Type B pancreatic cell (in vitro differentiated cells): ENCODE measurements around the gene CSTPP1. TPM values are rescaled to one million over a fixed set of nuclear protein-coding genes. Genes with fewer than 3 reads are reported as not detected.

Source experiments
- DNase-seq: peaks from one replicate; pipeline ENCODE4 v3.0.0; 2021; ENCODE audit warnings: mixed read lengths; ENCODE audit not compliant: unreplicated experiment; ENCODE audit errors: extremely low spot score
- H3K27ac Mint-ChIP-seq: 2 replicates; pipeline ENCODE4 v1.8.0; 2021; ENCODE audit warnings: mild to moderate bottlenecking, mixed read lengths
- H3K27me3 Mint-ChIP-seq: 2 replicates; pipeline ENCODE4 v1.8.0; 2021; ENCODE audit warnings: mixed read lengths
- H3K36me3 Mint-ChIP-seq: 2 replicates; pipeline ENCODE4 v1.8.0; 2021; ENCODE audit warnings: mixed read lengths
- H3K4me1 Mint-ChIP-seq: one replicate; pipeline ENCODE4 v1.8.0; 2021; ENCODE audit warnings: mixed read lengths; ENCODE audit not compliant: unreplicated experiment
- H3K4me3 Mint-ChIP-seq: 2 replicates; pipeline ENCODE4 v1.8.0; 2021; ENCODE audit warnings: mild to moderate bottlenecking, mixed read lengths
- H3K9me3 Mint-ChIP-seq: 2 replicates; pipeline ENCODE4 v1.8.0; 2021; ENCODE audit warnings: mixed read lengths
- CTCF ChIP-seq: fragments of 200-600 bp; sonication (generic); conservative IDR thresholded peaks from 2 replicates; pipeline ENCODE4 v1.5.0; 2021; ENCODE audit warnings: antibody characterized with exemption, mild to moderate bottlenecking
- total RNA-seq: library from RNA; stranded (reverse); gene quantifications from 2 replicates; pipeline ENCODE4 v1.2.1, GENCODE V29; 2021; ENCODE audit warnings: low replicate concordance

CSTPP1 gene
- total RNA-seq, 1 donor from 2014 or later = 44.4 TPM

- H3K36me3 Mint-ChIP-seq = peaks cover 15% of the 10 kb centered on the region
- no peak for TF ChIP-seq CTCF
- H3K4me1 Mint-ChIP-seq = peaks cover 4% of the 10 kb centered on the region
- DNase-seq = no peak
- no peak overlapping the region for H3K4me3 Mint-ChIP-seq
- no peak overlapping the region for H3K27ac Mint-ChIP-seq
- H3K27me3 Mint-ChIP-seq = no peaks in the 10 kb centered on the region
- no peaks in the 10 kb centered on the region for H3K9me3 Mint-ChIP-seq
Observed at GRCh38 chr11:47136921-47137320, 200.4 kb downstream of the CSTPP1 start.

GRCh38 chr11:47137476-47137875 lies 200.9 kb downstream of the CSTPP1 start:
- Mint-ChIP-seq H3K4me3 (no peak overlapping the region), H3K4me1 (peaks cover 4% of the 10 kb centered on the region), H3K9me3 (no peaks in the 10 kb centered on the region), H3K36me3 (peaks cover 15% of the 10 kb centered on the region), H3K27ac (no peak overlapping the region), H3K27me3 (no peaks in the 10 kb centered on the region)
- TF ChIP-seq CTCF = no peak
- no peak for DNase-seq

GRCh38 chr11:47139878-47140277 lies 203.3 kb downstream of the CSTPP1 start:
- Mint-ChIP-seq H3K27ac (no peak overlapping the region), H3K4me1 (peaks cover 19% of the 10 kb centered on the region), H3K27me3 (no peaks in the 10 kb centered on the region), H3K36me3 (peaks cover 15% of the 10 kb centered on the region), H3K4me3 (no peak overlapping the region), H3K9me3 (no peaks in the 10 kb centered on the region)
- no peak for TF ChIP-seq CTCF
- DNase-seq = no peak

- no peak for DNase-seq
- H3K4me3 Mint-ChIP-seq = no peak overlapping the region
- peaks cover 27% of the 10 kb centered on the region for H3K4me1 Mint-ChIP-seq
- H3K27ac Mint-ChIP-seq = peak overlapping the region; percentile 69
- peaks cover 4% of the 10 kb centered on the region for H3K36me3 Mint-ChIP-seq
- H3K9me3 Mint-ChIP-seq = no peaks in the 10 kb centered on the region
- no peaks in the 10 kb centered on the region for H3K27me3 Mint-ChIP-seq
- no peak for TF ChIP-seq CTCF
Observed at GRCh38 chr11:47143322-47143721, 206.8 kb downstream of the CSTPP1 start.

GRCh38 chr11:47144541-47144940 lies 208.0 kb downstream of the CSTPP1 start:
- H3K9me3 Mint-ChIP-seq = no peaks in the 10 kb centered on the region
- no peak overlapping the region for H3K27ac Mint-ChIP-seq
- no peak for TF ChIP-seq CTCF
- H3K27me3 Mint-ChIP-seq = no peaks in the 10 kb centered on the region
- H3K4me3 Mint-ChIP-seq = no peak overlapping the region
- peaks cover 28% of the 10 kb centered on the region for H3K4me1 Mint-ChIP-seq
- H3K36me3 Mint-ChIP-seq = no peaks in the 10 kb centered on the region
- DNase-seq = no peak

- no peak for TF ChIP-seq CTCF
- H3K27ac Mint-ChIP-seq = no peak overlapping the region
- peaks cover 10% of the 10 kb centered on the region for H3K36me3 Mint-ChIP-seq
- no peaks in the 10 kb centered on the region for H3K27me3 Mint-ChIP-seq
- H3K4me3 Mint-ChIP-seq = no peak overlapping the region
- no peaks in the 10 kb centered on the region for H3K9me3 Mint-ChIP-seq
- peaks cover 38% of the 10 kb centered on the region for H3K4me1 Mint-ChIP-seq
- DNase-seq = no peak
Observed at GRCh38 chr11:47147250-47147649, 210.7 kb downstream of the CSTPP1 start.
